NOMO-1 (cell line): ENCODE results near the gene NABP2.
"Not testable (repeated sequence)": the region's sequence is repeated elsewhere in the genome, so short reads cannot be mapped to it uniquely, and the experiment has no call there.

ENCODE experiments used
- DNase-seq, 2 experiments: peaks; one replicate each; lab custom pipeline; 2025; ENCODE audit not compliant: unreplicated experiment in 2 of 2; lab: John Stamatoyannopoulos, UW

NABP2 gene

DNA sequence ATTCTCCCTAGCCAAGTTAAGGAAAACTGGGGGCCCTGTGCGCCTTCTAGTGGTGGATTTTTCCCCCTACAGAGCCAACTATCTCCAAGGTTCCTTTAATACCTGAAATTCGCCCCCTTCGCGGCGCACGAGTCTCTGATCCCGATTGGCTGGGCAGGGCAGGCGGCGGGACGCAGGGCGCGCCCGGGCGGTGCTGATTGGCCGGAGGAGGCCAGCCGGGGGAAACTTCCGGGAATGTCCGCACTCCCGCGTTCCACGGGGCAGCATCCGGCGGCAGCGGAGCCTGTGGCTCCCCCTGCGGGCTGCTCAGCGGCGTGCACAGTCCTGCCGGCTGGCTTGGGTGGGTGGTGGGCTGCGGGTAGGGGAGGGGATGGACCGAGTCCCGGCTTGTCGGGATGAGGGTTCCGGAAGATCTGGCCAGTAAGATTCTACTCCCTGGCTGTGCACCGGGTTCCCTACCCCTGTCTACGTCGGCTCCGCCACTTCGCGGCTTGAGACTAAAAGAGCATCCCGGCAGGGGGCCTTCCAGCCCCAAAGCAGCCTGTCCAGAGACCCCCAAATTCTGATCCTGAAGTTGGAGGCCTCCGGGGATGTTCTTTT lies at the start of gene NABP2:
NABP2 (plus strand) TSS at position 241 of the 600 bp plus-strand sequence. CDS start 515 bp downstream, outside the sequence.
- peak; percentile 96 to 97 for DNase-seq

DNA sequence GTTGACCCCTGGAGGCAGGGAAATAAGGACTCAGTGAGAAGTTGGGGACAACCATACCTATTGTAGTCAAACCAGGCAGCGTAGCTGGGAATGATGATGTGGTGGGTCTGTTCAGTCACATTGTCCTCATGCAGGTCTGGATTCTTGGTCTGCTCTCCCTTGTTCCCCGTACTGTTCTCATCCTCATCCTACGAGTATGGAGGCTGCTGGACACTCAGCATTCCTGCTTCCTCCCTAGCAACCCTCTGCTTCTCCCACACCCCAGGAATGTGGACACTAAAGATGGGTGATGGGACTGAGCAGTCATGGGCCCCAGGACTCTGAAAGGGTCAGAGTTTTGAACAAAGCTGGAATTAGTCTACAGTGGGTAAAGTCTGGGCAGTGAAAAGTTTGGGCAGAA lies 45.8 kb upstream of the NABP2 start:
- no peak for DNase-seq

DNA sequence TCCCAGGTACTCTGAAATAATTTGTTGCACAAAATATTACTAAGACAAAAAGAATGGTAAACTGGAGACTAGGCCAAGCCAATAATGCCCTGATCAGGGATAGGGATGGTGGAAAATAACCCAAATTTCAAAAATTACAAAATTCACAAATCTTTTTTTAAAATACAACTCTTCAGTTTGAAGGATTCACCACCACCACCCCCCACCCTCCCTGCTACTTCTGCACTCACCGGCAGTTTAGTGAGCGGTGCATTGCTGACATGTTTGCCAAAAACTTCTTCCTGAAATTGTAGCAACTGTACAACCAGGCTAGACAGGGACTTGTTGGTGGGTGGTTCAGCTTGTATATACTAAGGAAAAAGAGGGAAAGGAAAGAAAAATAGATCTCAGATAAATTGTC lies 37.2 kb upstream of the NABP2 start:
- no peak for DNase-seq

- DNase-seq: peak in 1 of 2 experiments; percentile 14
Measured at GRCh38 chr12:56188131-56188777, 35.9 kb upstream of the NABP2 start.

- no peak for DNase-seq
Measured at GRCh38 chr12:56188778-56189098, 35.4 kb upstream of the NABP2 start.

DNA sequence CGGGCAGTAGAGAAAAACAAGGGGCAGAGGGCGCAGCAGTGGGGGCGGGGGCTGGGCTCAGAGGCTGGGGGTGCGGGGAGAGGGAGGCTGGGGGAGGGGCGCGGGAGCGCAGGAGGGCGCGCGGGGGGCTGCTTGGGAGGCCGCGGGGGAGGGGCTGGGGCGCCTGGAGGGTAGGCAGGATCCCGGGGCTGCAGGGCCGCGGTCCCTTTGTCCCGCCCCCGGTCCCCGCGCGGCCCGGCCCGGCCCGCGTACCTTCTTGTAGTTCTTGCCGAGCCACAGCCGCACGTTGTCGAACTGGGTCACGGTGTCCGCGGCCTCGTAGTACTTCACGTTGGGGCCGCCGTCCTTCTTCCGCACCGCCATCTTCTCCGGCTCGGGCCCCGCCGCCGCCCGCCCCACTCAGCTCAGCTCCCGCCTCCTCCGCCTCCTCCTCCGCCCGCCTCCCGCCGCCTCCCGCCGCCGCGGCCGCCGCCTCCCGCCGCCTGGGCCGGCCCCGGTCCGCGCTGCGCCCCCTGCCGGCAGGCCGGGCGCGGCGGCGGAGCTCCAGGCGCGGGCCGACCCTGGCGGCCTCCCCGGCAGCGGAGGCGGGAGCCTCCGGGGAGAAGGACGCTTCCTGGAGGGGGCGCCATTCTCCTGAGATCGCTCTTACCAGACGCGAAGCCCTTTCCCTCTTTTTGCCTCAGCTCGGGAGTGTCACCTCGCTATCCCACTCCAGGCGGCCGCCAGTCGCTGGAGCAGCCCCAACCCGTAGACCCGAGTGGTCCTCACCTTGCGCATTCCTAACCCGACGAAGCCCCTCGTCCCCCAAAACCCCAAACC lies 34.8 kb upstream of the NABP2 start, which contains the start of gene SMARCC2:
SMARCC2 (minus strand) TSS at position 385 of the 819 bp plus-strand sequence; CDS start at position 363, 22 bp downstream.
- DNase-seq: peak; percentile 81 to 88

DNA sequence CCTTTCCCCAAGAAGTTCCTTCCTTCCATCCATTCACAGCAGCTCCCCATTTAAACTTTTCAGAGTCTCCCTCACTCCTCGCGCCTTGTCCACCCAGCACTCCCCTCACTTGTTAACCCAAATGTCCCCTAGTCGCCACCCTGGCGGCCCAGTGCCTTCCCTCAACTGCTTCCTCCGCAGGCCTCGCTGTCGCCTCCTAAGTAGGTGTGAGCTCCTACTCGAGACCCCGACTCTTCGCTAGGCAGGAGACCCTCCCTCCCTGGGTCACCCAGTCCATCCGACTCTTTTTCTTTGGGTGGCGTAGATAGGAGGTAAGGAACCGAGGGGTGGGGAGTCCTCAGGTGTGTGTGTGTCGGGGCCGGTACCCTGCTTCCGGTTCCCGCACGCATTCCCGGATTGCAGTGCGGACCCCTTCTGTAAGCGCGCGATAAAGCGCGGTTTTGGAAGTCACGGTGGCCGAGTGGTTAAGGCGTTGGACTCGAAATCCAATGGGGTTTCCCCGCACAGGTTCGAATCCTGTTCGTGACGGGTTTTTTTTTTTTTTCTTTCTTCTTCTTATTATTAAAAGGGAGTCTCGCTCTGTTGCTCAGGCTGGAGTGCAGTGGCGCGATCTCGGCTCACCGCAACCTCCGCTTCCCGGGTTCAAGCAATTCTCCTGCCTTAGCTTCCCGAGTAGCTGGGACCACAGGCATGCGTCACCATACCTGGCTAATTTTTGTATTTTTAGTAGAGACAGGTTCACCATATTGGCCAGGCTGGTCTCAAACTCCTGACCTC lies 34.0 kb upstream of the NABP2 start:
- DNase-seq: peak; percentile 73 to 79

DNA sequence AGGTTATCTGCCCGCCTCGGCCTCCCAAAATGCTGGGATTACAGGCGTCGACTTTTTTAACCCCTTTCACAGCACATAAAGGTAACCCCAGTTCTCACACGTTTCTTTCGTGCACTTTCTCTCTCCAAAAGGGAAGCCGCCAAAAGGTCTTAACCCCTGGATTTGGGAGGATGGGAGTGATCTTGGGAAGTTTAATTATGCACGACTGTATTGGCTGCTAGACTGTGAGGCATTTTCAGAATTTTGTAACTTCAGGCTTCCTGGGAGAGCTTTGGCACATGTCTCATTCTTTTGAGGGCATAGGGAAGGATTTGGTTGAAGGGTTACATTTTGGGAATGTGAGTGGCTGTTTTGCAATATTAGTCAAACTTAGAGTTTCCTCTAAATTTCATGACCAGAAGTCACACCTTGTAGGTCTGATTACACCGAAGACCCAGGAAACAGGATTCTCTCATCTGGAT lies 33.4 kb upstream of the NABP2 start:
- DNase-seq: no peak

- DNase-seq: no peak
Measured at GRCh38 chr12:56192582-56192981, 31.6 kb upstream of the NABP2 start.

- DNase-seq: peak; percentile 27 to 89
Measured at GRCh38 chr12:56193025-56193578, 31.0 kb upstream of the NABP2 start.

- not testable (repeated sequence) for DNase-seq
Measured at GRCh38 chr12:56196818-56197550, 27.2 kb upstream of the NABP2 start.

DNA sequence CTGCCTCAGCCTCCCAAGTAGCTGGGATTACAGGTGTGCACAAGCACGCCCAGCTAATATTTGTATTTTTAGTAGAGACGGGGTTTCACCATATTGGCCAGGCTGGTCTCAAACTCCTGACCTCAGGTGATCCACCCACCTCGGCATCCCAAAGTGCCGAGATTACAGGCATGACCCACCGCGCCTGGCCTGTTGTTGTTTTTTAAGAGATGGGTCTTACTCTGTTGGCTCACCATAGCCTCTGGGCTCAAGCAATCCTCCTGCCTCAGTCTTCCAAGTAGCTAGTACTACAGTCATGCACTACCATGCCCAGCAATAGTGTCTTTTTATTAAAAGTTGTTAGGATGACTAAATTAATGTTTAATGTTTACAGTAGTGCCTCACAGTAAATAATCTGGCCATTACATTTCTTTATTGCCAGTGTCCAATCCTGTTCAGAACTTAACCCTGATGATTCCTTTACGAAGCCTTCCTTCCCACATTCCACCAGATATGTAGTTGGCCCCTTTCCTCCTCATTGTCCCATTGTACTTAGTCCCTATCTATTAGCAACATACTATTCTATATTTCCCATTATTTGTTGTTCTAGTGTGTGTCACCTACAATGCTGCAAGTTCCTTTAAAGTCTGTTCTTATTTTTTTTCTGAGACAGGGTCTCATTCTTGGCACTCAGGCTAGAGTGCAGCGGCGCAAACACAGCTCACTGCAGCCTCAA lies 26.1 kb upstream of the NABP2 start:
- DNase-seq: no peak

GRCh38 chr12:56198836-56199235 lies 25.3 kb upstream of the NABP2 start:
- no peak for DNase-seq

DNA sequence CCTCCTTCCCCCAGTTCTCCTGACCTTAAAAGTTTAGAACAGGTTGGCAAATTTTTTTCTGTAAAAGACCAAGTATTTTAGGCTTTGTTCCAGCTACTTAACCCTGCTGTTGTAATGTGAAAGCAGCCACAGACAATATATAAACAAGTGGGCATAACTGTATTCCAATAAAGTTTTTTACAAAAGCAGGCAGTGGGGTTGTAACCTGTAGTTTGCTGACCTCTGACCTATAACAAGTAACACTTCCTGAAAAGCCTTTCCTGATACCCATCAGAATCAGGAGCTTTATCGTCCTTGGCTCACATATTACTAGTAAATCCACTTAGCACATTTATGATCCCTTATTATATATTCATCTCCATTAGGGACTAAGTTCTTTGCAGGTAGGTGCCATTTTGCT lies 21.8 kb upstream of the NABP2 start:
- DNase-seq: no peak

DNA sequence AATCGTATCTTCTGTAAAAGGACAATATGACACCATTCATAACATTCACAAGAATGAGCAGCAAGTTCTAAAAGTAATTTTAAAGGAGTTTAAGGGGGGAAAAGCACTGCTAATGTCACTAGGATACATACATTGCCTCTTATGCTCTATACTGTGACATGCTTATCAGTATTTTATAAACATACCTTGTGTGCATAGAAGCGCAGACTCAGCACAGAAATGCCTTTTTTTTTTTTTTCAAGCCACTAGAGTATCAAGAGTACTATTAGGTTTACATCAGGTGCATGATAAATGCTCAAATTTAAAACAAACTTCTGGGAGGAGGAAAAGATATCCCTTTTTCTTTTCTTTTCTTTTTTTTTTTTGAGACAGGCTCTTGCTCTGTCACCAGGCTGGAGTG lies 21.3 kb upstream of the NABP2 start:
- no peak for DNase-seq

DNA sequence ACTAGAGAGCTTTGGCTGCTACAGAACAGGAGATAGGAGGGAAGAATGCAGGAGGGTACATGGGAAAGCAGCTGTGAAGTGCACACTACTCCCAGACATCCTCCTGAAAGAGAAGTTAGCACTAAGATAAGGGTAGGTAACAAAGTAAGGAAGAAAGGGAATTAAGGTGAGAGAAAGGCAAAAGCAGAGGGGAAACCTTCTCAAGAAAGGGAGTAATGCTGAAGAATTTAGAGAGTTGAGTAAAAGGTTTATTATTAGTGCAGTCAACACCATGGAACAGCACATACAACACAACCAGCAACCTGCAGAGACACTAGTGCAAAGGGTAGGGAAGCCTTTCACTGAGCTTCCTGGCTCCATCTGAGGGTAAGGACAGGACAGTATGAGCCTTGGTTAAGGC lies 19.9 kb upstream of the NABP2 start:
- DNase-seq: no peak

- peak in 1 of 2 experiments; percentile 22 for DNase-seq
Measured at GRCh38 chr12:56205445-56205844, 18.7 kb upstream of the NABP2 start.

DNA sequence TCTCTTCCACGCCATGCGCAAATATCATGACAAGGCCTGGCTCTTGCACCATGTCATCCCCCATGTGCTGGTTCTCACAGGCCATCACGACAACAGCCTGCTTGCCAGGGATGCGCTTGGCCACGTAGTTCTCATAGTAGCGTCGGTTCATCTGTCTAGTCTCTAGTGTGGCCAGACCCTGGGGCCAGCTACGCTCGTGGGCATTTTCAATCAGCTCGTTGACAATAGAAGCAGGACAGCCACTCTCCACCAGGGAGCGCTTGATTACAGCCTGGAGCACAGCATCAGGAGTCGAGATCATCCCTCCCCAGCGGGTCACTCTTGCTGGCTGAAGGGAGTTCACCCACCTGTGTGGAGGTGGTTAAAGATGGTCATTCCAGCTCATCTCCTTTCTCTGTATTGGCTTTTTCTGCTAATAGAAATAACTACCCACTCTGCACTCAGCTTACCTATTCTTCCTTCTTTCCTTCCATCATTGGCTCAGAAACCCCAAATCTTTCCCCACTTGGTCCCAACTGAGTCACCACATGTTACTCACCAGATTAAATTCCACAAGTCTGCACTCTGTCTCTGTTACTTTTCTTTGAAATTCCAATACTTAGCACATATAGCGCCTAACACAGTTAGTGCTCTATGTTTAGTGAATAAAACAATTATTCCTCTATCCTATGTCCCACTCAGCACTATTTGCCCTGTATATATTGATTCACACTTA lies 17.5 kb upstream of the NABP2 start:
- DNase-seq: peak; percentile 21 to 23

GRCh38 chr12:56208006-56208405 lies 16.1 kb upstream of the NABP2 start:
- DNase-seq: no peak
